ENCODE results near the gene TANGO6. TPM values are rescaled to one million over a fixed set of nuclear protein-coding genes. Genes with fewer than 3 reads are reported as not detected.

Gene TANGO6
- total and polyA plus RNA-seq, 10 of the 15 experiments (the other 5 are each of a cell fraction or from before 2014, with no cell fraction given) = 1.1 to 20.6 (median 11.0) TPM

DNA sequence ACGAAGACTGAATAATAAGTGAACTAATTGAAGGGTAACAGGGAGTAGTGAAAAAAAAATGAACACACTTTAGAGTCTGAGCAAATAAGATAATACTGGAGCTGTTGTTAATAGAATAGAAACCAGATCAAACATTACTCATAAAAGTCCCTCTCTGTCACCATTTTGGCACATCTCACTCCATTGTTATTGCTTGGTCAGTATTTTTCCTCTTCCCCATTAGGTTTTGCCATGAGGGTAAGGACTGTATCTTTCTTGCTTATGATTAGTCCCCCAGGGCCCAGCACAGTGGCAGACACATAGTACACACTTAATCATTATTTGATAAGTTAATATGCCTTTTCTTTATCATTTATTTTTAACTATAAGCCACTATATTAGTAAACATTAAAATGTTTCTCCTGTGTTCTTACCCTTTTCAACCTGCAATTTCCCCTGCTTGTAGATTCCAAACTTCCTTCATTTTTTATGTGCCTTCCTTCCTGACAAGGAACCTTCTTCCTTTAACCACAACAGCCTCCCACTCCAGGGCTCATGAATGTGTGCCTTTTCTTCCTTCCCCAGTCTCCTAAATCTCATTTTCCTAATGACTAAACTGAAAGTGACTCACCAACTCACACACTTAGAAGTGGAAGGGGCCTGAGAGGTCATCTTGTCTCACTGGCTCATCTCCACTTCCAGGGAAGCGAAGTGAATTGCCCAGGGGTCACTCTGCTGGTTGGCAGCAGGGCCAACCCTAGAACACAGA, 173.9 kb downstream of the TANGO6 start (continued):
- TF ChIP-seq, protein P1, sequence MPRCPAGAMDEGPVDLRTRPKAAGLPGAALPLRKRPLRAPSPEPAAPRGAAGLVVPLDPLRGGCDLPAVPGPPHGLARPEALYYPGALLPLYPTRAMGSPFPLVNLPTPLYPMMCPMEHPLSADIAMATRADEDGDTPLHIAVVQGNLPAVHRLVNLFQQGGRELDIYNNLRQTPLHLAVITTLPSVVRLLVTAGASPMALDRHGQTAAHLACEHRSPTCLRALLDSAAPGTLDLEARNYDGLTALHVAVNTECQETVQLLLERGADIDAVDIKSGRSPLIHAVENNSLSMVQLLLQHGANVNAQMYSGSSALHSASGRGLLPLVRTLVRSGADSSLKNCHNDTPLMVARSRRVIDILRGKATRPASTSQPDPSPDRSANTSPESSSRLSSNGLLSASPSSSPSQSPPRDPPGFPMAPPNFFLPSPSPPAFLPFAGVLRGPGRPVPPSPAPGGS (IDR thresholded peaks at IDR 0.05; ENCODE audit: borderline replicate concordance, insufficient read depth, low read depth, low read length, poor library complexity, severe bottlenecking) = no peak
- TF ChIP-seq, protein P2, sequence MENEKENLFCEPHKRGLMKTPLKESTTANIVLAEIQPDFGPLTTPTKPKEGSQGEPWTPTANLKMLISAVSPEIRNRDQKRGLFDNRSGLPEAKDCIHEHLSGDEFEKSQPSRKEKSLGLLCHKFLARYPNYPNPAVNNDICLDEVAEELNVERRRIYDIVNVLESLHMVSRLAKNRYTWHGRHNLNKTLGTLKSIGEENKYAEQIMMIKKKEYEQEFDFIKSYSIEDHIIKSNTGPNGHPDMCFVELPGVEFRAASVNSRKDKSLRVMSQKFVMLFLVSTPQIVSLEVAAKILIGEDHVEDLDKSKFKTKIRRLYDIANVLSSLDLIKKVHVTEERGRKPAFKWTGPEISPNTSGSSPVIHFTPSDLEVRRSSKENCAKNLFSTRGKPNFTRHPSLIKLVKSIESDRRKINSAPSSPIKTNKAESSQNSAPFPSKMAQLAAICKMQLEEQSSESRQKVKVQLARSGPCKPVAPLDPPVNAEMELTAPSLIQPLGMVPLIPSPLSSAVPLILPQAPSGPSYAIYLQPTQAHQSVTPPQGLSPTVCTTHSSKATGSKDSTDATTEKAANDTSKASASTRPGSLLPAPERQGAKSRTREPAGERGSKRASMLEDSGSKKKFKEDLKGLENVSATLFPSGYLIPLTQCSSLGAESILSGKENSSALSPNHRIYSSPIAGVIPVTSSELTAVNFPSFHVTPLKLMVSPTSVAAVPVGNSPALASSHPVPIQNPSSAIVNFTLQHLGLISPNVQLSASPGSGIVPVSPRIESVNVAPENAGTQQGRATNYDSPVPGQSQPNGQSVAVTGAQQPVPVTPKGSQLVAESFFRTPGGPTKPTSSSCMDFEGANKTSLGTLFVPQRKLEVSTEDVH (IDR thresholded peaks at IDR 0.05; ENCODE audit: low read depth, partially characterized antibody) = no peak
- no peak for TF ChIP-seq POLR2AphosphoS5 (IDR thresholded peaks at IDR 0.05; ENCODE audit: low read length)
- TF ChIP-seq, protein P3, sequence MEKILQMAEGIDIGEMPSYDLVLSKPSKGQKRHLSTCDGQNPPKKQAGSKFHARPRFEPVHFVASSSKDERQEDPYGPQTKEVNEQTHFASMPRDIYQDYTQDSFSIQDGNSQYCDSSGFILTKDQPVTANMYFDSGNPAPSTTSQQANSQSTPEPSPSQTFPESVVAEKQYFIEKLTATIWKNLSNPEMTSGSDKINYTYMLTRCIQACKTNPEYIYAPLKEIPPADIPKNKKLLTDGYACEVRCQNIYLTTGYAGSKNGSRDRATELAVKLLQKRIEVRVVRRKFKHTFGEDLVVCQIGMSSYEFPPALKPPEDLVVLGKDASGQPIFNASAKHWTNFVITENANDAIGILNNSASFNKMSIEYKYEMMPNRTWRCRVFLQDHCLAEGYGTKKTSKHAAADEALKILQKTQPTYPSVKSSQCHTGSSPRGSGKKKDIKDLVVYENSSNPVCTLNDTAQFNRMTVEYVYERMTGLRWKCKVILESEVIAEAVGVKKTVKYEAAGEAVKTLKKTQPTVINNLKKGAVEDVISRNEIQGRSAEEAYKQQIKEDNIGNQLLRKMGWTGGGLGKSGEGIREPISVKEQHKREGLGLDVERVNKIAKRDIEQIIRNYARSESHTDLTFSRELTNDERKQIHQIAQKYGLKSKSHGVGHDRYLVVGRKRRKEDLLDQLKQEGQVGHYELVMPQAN (conservative IDR thresholded peaks at IDR 0.05) = no peak
- no peak for TF ChIP-seq ZNF217 (IDR thresholded peaks at IDR 0.05)
- TF ChIP-seq MYB (IDR thresholded peaks at IDR 0.05; ENCODE audit: borderline replicate concordance, low read depth, low read length) = no peak
- TF ChIP-seq BACH1 (IDR thresholded peaks at IDR 0.05; ENCODE audit: borderline replicate concordance) = no peak
